Kidney tubule cell (primary cell): ENCODE data around the gene SERHL2.
"Not testable (repeated sequence)": the region's sequence is repeated elsewhere in the genome, so short reads cannot be mapped to it uniquely, and the experiment has no call there.

Experiments
- DNase-seq: peaks from one replicate; pipeline ENCODE4 v3.0.0-alpha.2; 2018; ENCODE audit warnings: low spot score

The SERHL2 gene

GRCh38 chr22:42553475-42554361, at the start of gene SERHL2:
TSS of gene SERHL2 (plus strand) at chr22:42553956. CDS start at chr22:42554021, 65 bp downstream.
- peak; percentile 74 for DNase-seq

- not testable (repeated sequence) for DNase-seq
These were observed 45.3 kb upstream of the SERHL2 start for GRCh38 chr22:42508327-42508974.

GRCh38 chr22:42508975-42509364, 44.8 kb upstream of the SERHL2 start:
- DNase-seq = not testable (repeated sequence)

GRCh38 chr22:42509548-42509947, 44.2 kb upstream of the SERHL2 start:
- no peak for DNase-seq

GRCh38 chr22:42511401-42511891, 42.3 kb upstream of the SERHL2 start:
- no peak for DNase-seq

GRCh38 chr22:42512273-42512990, 41.3 kb upstream of the SERHL2 start:
- DNase-seq = peak; percentile 41

- not testable (repeated sequence) for DNase-seq
These were observed 39.4 kb upstream of the SERHL2 start for GRCh38 chr22:42514331-42514730.

- not testable (repeated sequence) for DNase-seq
These were observed 38.5 kb upstream of the SERHL2 start for GRCh38 chr22:42515304-42515703.

- DNase-seq = no peak
These were observed 37.9 kb upstream of the SERHL2 start for GRCh38 chr22:42515896-42516295.

GRCh38 chr22:42517103-42517502, 36.7 kb upstream of the SERHL2 start:
- not testable (repeated sequence) for DNase-seq

- not testable (repeated sequence) for DNase-seq
These were observed 34.9 kb upstream of the SERHL2 start for GRCh38 chr22:42518638-42519524.

GRCh38 chr22:42519525-42520401, 34.0 kb upstream of the SERHL2 start, which contains the start of gene RRP7A:
TSS of gene RRP7A (minus strand) at chr22:42519796. CDS start at chr22:42519786, 10 bp downstream.
- peak; percentile 74 for DNase-seq

GRCh38 chr22:42521228-42521546, 32.6 kb upstream of the SERHL2 start:
- no peak for DNase-seq

- no peak for DNase-seq
These were observed 31.2 kb upstream of the SERHL2 start for GRCh38 chr22:42522546-42522945.

GRCh38 chr22:42528591-42529307, 25.0 kb upstream of the SERHL2 start:
- DNase-seq = no peak

GRCh38 chr22:42529435-42529834, 24.3 kb upstream of the SERHL2 start:
- peak; percentile 37 for DNase-seq

GRCh38 chr22:42531401-42532084, 22.2 kb upstream of the SERHL2 start:
- peak; percentile 65 for DNase-seq

GRCh38 chr22:42533638-42533977, 20.1 kb upstream of the SERHL2 start:
- DNase-seq = no peak

GRCh38 chr22:42535082-42535731, 18.5 kb upstream of the SERHL2 start:
- DNase-seq = not testable (repeated sequence)
